Adipose tissue (tissue), 3 donors: ENCODE measurements around the gene SULF2. TPM values are rescaled to one million over a fixed set of nuclear protein-coding genes. Genes with fewer than 3 reads are reported as not detected.
"Not testable (repeated sequence)": the region's sequence is repeated elsewhere in the genome, so short reads cannot be mapped to it uniquely, and the experiment has no call there.

ENCODE experiments used
- H3K27ac ChIP-seq: one replicate; pipeline ENCODE4 v1.5.1; 2013; ENCODE audit warnings: low read depth, low read length
- WGBS, 3 donors: extraction: QIAGEN DNeasy Blood & Tissue Kit; methylation state at CpG; one replicate each; pipeline ENCODE4 v1.1.7; 2013; 5-methylcytosine and 5-hydroxymethylcytosine counted together
- polyA plus RNA-seq, 3 donors: library from polyadenylated mRNA; stranded (reverse); fragments of 200-250 nt; gene quantifications; one replicate each; pipeline ENCODE4 v1.2.3, GENCODE V29; 2013
- donor health status: healthy with polysubstance abuse.
- donor health status: Bipolar disorder and iron deficiency.
- donor health status: healthy.

The SULF2 gene
- polyA plus RNA-seq = 10 to 100 TPM in 2 of 3 donors, 1 to 10 TPM in 1; 8.1 to 57.0 (median 41.0) TPM

DNA sequence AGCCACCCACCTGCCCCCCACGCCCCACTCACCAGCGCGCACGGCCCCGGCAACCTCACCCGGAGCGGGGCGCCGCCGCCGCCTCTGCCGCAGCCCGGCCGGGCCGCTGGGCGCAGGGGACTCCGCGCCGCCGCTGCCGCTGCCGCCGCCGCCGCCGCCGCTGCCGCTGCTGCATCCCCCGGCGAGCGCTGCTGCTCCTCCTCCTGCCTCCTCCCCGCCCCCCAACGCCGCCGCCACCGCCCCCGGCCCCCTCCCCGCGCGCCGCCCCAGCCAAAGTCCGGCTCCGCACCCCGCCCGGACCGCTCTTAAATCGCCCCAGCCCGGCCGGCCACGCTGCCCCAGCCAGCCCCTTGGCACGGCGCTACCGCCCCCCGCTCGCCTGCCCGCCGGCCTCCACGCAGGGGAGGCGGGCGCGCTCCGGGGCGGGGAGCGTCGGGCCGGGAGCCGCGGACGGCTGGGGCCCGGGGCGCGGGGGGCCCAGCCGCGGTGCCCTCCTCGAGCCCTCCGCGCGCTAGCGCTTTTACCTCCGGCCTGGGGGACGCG, at the start of gene SULF2:
Gene SULF2 (minus strand): TSS at position 171 of the 543 bp plus-strand sequence. CDS start 28,118 bp downstream, outside the sequence.
- 0 to 1% (median 0%) methylated on average over 9 to 79 of the region's 82 CpGs for WGBS, 3 donors
- H3K27ac ChIP-seq = no peak within 1 kb of the TSS

DNA sequence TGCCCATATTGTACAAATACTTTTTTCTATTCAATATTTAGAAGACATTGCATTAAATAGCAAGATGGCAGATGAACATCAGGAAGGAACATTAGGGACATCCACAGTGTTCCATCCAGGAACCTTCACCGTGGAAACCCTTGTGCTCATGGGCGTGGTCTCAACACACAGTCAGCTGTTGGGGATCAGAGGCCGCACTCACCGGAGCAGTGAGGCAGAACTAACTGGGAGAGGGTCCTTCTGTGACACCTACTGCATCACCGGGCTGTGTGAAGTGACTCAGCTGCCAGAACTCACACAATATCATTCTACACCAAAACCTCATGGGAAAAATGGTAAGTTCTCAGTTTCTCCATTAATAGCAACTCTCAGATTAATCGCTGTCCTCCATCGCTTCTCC, 46.4 kb upstream of the SULF2 start:
- WGBS, 3 donors = no CpG with 5 or more reads among the region's 7 CpGs
- H3K27ac ChIP-seq = not testable (repeated sequence)

DNA sequence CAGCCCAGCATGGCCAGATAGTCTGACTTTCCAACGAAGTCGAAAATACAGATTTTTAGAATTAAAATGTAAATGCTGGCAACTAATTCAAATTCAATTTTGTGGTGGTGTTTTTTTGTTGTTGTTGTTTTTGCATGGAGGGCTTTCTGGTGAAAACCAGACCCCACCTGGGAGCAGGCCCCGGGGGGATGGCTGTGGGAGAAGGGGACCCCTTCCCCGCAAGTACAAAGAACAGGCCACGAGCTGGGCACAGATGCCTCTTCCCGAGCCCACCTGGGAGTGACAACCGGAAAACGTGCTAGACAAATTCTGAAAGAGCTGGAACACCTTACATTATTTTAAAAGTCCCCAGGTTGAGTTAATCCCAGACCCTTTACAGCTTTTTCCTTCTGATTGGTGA, 41.4 kb upstream of the SULF2 start:
- H3K27ac ChIP-seq = not testable (repeated sequence)
- WGBS, 3 donors = 68 to 88% (median 82%) methylated on average over 8 of the region's 8 CpGs

DNA sequence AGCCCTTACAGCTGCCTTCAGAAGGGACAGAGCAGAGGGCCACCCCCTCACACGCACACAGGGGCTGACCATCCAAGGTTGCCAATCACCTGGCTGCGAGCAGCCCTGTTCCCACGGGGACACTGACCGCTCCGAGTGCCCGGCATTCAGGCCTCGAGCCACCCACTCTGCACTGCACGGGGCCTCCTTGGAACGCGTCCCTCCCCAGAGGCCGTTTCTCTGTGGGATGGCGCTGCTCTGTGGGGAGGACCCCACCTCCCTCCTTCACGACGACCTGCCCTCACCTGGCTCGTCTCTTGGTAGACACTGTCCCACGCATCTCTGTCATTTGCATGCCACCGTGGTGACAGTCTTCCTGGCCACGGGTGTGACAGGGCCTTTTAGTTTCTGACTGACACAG, 40.7 kb upstream of the SULF2 start:
- not testable (repeated sequence) for H3K27ac ChIP-seq
- 56 to 85% (median 79%) methylated on average over 12 to 17 of the region's 18 CpGs for WGBS, 3 donors

DNA sequence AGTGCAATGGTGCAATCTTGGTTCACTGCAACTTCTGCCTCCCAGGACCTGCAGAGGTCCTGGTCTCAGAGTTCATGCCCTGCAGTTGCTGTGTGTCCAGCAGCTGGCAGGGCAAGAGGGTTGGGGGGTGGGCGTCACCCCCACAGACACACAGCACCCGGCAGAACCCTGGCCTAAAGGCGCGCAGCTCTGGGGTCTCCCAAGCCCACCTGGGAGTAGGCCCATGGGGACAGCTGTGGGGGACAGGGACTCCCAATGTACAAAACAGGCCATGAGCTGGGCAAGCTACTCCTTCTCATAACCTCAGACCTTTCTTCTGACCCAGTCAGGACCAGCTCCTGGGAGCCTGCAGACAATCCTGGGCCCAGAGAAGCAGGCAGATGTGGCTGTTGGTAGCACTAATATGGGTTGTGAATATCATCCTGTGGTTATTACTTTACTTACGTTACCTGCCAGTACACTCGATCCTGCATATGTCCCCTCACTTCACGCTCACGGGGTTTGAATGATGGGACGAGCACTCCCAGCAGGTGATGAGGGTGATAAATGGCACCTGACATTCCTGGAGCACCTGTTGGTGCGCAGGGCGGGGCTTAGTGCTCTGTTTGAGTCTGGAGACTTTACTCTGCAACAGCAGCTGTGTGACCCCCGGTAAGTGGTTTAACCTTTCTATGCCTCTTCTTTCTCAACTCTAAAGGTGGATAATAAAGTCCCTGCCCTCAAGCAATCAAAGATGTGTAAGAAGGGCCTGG, 39.9 kb upstream of the SULF2 start:
- WGBS, 3 donors = 64 to 91% (median 91%) methylated on average over 12 of the region's 12 CpGs

DNA sequence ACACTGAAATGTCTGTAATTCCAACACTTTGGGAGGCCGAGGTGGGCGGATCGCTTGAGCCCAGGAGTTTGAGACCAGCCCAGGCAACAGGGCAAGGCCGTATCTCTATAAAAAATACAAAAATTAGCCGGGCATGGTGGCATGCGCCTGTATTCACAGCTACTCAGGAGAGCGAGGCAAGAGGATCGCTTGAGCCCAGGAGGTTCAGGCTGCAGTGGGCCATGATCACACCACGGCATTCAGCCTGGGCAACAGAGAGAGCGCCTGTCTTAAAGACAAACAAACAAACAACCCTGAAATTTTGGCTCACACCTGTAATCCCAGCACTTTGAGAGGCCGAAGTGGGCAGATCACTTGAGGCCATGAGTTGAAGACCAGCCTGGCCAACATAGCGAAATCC, 38.7 kb upstream of the SULF2 start:
- 82 to 93% (median 92%) methylated on average over 12 of the region's 12 CpGs for WGBS, 3 donors
- H3K27ac ChIP-seq = not testable (repeated sequence)

More for the DNA sequence above, 39.9 kb upstream of the SULF2 start:
- no peak overlapping the region for H3K27ac ChIP-seq

DNA sequence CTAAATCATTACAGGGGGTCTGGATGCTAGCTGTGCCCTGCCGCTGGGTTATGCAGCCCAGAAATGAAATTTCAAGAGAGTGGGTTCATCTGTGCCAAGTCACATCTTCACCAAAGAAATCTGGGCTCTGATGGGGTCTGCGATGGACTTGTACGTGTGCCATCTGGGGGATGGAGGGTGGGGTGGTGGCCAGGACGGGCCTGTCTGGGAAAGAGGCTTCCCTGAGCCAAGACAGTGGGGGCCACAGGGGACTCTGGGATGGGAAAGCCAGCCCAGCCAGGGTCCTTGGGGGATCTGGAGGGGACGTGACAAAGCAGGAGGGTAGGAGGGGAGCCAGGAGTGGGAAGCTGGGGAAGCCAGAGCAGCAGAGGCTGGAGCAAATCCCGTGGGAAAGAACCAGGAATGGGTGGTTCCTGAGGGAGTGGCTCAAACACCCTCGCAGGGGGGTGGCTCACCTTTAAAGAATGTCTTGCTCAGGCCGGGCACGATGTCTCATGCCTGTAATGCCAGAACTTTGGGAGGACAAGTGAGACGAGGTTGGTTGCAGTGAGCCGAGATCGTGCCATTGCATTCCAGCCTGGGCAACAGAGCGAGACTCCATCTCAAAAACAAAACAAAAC, 36.3 kb upstream of the SULF2 start:
- WGBS, 3 donors = 58 to 75% (median 71%) methylated on average over 13 of the region's 13 CpGs
- no peak overlapping the region for H3K27ac ChIP-seq

DNA sequence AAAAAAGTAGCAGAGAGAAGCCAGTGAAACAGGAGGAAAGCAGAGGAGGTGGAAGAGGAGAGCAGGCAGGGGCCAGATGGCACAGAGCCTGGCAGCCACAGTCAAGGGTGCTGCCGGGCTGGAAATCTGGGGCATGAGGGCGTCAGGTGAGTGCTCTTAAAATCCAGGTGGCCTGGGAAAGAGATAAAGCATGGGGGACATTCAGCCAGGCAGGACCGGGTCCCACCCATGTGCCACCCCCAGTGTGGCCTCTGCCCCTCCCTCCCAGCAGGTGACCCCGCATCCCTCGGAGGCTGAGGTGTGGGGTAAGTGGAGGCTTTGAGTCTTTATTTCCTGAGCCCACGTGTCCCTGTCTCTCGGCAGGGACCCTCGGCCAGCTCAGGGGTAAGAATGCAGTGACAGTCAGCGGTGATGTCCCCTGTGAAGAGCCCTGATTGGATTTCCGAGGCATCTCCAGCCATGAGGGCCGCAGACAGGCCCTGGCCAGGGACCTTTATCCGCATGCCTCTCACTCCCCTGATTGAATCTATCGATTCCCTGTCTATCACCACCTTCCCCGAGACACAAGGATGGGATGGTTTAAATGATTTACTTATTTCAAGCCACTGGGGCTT, 33.8 kb upstream of the SULF2 start:
- no peak overlapping the region for H3K27ac ChIP-seq
- WGBS, 3 donors = 47 to 82% (median 80%) methylated on average over 13 to 14 of the region's 14 CpGs

DNA sequence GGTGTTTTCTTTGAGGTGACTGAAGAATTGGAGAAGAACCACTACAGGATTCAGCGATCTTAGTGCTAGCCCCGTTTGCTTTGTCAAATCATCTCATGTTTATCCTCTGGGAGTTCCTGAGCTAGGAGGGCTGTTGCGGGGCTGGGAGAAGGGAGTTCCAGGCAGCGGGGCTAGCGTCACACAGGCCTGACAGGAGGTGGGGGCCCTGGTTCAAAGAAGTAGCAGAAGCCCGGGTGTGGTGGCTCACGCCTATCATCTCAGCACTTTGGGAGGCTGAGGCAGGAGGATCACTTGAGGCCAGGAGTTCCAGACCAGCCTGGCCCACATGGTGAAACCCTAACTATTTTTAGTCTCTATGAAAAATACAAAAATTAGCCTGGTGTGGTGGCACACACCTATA, 33.2 kb upstream of the SULF2 start:
- H3K27ac ChIP-seq = no peak overlapping the region
- 67 to 89% (median 84%) methylated on average over 7 of the region's 7 CpGs for WGBS, 3 donors

DNA sequence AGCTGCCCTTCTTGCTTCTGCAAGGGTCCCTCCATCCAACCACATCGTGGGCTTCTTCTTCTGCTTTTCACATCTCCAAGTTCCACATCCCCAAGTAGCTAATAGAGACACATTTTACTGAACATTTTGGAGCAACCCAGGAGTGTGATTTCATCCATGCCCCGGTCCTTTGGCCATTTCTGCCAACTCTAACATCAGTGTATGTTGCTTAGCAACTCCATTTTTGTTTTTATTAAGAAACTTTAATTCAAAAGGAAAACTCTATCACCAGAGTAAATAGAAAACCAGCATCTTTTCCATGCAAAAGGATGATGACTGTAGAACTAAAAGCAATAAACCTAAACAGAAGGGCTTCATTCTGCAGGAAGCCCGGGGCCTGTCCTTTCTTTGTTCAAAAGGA, 32.7 kb upstream of the SULF2 start:
- H3K27ac ChIP-seq = no peak overlapping the region
- WGBS, 3 donors = 53 to 63% (median 54%) methylated on average over 3 of the region's 3 CpGs

DNA sequence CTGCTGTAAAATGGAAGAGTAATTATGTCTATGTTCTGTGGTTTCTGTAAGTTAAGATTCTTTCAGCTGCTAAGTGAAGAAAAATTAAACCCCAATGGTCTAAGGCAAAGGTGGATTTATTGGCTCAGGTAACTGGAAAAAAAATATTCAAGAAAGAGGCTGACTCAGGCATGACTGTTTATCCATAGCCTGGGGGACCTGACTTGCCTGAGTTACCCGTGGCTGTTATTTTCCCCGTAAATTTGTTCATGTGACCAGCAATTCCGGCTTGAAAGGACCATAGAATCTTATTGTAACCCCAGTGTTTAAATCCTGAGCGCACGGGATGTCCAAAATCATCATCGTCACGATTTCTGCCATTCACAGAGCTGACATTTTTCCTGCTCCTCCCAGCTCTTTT, 32.3 kb upstream of the SULF2 start:
- 78 to 89% (median 84%) methylated on average over 7 of the region's 7 CpGs for WGBS, 3 donors
- no peak overlapping the region for H3K27ac ChIP-seq

DNA sequence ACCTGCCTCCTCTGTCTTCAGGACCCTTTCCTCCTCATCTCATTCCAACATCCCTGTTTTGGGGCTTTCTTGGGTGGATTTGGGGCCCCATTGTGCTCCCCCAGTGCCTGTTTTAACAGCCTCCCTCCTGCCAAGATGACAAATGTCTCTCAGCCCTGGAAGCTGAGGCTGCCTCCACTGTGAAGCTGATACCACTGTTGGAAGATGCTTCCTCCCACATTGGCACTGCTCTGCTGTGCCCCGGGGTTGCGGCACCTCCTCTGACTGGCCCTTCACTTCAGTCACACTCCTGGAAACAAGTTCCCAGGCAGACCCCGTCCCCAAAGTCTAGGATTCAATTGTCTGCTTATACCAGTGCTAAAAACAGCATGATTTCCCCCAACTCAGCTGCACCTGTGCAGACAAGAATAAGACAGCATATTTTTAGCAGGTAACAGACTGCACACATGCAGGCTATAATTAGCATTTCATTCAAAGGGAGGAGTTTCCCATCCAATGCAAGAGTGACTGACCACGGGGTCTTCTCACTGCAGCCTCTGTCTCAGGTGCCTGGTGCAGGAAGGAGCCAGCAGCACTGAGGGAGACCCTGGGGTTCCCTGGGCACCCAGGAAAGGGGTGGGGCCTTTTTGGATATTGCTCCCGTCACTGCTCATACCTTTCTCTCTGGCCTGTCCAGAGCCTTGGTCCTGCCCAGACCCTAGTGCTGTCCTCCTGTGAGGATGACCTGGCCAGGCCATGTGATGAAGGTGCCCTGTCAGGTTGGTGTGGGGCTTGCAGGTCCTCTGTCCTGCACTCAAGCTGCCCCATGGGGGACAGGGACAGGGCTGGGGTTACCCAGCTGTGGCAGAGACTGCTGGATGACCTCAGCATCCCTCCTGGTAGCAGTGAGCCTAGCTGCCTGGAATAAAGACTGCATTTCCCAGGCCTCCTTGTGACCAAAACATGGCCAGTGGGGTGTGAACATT, 31.5 kb upstream of the SULF2 start:
- 56 to 66% (median 63%) methylated on average over 5 of the region's 5 CpGs for WGBS, 3 donors
- no peak overlapping the region for H3K27ac ChIP-seq

DNA sequence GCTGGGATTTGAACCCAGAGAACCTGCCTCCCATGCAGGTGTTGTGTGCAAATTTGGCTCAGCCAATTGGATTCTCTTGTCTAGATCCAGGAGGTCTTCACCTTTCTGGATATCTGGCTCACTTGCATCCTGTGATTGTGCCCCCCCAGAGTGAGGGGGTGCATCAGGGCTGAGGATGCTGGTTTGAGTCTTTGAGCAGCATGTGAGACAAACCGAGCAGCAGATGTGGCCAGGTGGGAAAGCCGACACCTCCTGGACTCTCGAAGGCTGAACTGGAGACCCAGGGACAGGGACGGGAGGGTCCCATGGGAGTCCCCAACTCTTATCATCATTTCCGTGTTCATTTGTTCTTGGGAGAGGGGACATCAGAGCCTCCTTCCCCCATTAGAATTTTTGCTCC, 30.6 kb upstream of the SULF2 start:
- WGBS, 3 donors = 59 to 74% (median 73%) methylated on average over 5 of the region's 5 CpGs
- no peak overlapping the region for H3K27ac ChIP-seq

DNA sequence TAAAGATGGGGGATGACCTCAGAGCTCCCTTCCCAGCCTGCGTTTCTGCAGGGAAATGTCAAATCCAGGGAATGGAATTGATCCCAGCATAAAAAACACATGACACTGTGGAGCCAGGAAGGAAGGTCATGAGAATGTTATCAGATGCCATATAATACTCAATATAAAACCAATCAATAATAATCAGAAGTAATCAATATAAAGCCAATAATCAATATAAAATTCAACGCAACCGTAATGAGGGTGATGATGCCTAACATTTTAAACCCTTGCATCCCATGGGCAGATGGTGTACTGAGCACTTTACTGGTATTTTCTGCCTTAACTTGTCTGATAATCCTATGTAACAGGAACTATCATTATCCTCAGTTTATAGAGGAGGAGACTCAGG, 30.1 kb upstream of the SULF2 start:
- no peak overlapping the region for H3K27ac ChIP-seq
- WGBS, 3 donors = 63 to 88% (median 80%) methylated on average over 3 of the region's 3 CpGs

DNA sequence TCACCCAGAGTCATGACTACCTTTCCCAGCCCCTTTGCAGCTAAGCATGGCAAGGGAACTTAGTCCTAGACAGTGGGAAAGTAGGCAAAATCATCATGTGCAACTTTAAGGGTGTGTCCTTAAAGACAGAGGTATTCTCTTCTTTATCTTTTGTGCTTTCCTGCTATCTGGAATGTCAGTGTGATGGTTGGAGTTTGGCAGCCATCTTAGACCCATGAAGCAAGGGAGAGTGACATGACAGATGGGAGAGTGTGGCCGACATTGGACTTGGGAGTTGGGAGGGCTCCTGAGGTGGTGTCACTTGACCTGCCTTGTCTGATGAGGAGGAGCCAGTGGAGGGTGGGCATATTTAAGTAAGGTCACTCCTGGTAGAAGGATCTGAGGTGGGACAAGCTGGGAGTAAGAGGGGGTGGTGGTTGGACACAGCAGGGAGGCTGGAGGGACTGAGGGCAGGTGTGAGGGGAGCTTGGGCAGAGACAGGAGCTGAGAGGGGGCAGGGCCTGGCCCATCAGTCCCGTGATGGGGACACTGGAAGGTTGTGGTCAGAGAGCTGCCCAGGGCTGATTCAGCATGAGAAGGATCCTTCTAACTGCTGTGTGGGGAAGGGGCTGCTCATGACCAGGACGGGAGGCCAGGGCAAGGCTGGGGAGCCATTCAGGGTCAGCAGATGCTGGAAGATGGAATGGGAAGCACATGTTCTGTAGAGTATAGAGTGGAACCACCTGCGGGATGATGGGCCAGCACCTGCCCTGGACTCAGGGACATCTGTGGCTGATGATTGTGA, 29.5 kb upstream of the SULF2 start:
- 63 to 83% (median 72%) methylated on average over 4 of the region's 4 CpGs for WGBS, 3 donors
- H3K27ac ChIP-seq = no peak overlapping the region

DNA sequence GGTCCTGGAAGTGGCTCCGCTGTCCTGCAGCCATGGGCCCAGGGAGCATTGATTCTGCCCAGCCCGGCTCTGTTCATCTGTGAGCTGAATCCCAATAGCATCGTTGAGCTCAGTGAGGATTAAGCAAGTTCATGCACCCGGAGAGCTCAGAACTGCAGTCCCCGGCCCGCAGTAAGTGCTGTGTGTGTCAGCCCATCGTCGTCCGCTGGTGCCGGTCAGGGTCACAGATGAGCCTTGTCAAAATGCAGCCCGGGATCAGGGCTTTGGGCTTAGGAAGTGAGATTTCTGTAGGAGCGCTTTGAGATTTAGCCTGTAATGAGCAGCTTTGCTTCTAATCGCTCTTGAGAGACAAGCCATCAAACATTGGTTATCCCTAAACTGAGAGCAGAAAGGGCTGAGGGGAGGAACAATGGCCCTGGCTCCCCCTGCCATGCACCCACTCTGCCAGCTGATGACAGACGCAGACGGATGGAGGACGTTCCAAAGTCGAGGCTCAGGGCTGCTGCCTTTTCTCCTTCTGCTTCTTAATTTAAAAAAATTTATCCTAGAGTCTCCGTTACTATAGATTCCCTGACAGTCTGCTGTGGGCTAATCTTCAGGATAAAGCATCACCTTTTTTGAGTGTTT, 25.6 kb upstream of the SULF2 start:
- 49 to 76% (median 70%) methylated on average over 18 of the region's 18 CpGs for WGBS, 3 donors
- no peak overlapping the region for H3K27ac ChIP-seq

DNA sequence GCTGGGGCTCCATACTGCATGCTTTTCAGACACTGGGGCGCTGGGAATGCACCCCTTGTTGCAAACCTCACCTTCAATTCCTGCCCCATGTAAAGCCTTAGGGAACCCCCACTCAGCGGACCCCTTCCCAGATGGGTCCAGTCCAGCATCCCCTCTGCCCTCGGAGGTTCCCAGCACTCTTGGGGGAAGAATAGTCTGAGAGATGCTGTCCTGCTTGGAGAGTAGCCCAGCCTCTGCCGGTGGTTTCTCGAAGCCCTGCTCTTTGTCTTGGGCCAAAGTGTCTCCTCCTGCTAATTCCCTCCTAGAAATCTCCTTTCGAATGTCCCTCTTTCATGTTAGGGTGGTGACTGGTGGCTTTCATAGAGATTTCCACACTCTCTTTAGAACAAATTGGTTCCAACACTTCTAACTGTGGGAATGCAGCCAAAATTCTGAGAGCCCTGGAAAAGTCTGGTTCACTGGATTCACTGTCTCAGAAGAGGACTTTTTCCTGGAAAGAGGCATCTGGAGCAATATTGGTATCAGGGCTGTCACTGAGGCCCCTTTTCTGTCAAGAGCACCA, 24.9 kb upstream of the SULF2 start:
- H3K27ac ChIP-seq = no peak overlapping the region
- 50 to 69% (median 57%) methylated on average over 6 of the region's 6 CpGs for WGBS, 3 donors
